HEK293 (cell line): ENCODE measurements around the gene GGNBP2.

Source experiments
- AEBP2 ChIP-seq: fragments of 450-650 bp; formaldehyde crosslinking; IDR thresholded peaks from 2 replicates; pipeline ENCODE4 v1.5.1; 2016; ENCODE audit warnings: missing biosample characterization, missing genetic modification characterization, borderline replicate concordance
- CTCF ChIP-seq: fragments of 450-650 bp; formaldehyde crosslinking; IDR thresholded peaks from 2 replicates; pipeline ENCODE4 v1.5.1; 2016; ENCODE audit warnings: missing biosample characterization, missing genetic modification characterization
- OSR2 ChIP-seq: fragments of 450-650 bp; formaldehyde crosslinking; IDR thresholded peaks from 2 replicates; pipeline ENCODE4 v1.5.1; 2016; ENCODE audit warnings: missing biosample characterization, missing genetic modification characterization
- PRDM1 ChIP-seq: fragments of 450-650 bp; formaldehyde crosslinking; IDR thresholded peaks from 2 replicates; pipeline ENCODE4; 2016; ENCODE audit warnings: missing biosample characterization, missing genetic modification characterization
- SP7 ChIP-seq: fragments of 450-650 bp; formaldehyde crosslinking; IDR thresholded peaks from 2 replicates; pipeline ENCODE4 v1.5.1; 2016; ENCODE audit warnings: missing biosample characterization, missing genetic modification characterization
- TSHZ1 ChIP-seq: fragments of 450-650 bp; formaldehyde crosslinking; IDR thresholded peaks from 2 replicates; pipeline ENCODE4 v1.5.1; 2016; ENCODE audit warnings: missing biosample characterization, missing genetic modification characterization, borderline replicate concordance
- ZBTB10 ChIP-seq: fragments of 450-650 bp; formaldehyde crosslinking; IDR thresholded peaks from 2 replicates; pipeline ENCODE4 v1.5.1; 2016; ENCODE audit warnings: missing biosample characterization, missing genetic modification characterization
- ZBTB21 ChIP-seq: fragments of 450-650 bp; formaldehyde crosslinking; IDR thresholded peaks from 2 replicates; pipeline ENCODE4 v1.5.1; 2017; ENCODE audit warnings: missing biosample characterization, missing genetic modification characterization
- ZNF112 ChIP-seq: fragments of 450-650 bp; formaldehyde crosslinking; IDR thresholded peaks from 2 replicates; pipeline ENCODE4 v1.5.0; 2017; ENCODE audit warnings: missing biosample characterization, missing genetic modification characterization
- ZNF132 ChIP-seq: fragments of 450-650 bp; formaldehyde crosslinking; IDR thresholded peaks from 2 replicates; pipeline ENCODE4 v1.5.1; 2017; ENCODE audit warnings: missing biosample characterization, missing genetic modification characterization, borderline replicate concordance
- ZNF174 ChIP-seq: fragments of 450-650 bp; formaldehyde crosslinking; IDR thresholded peaks from 2 replicates; pipeline ENCODE4 v1.5.0; 2017; ENCODE audit warnings: missing biosample characterization, mild to moderate bottlenecking, missing genetic modification characterization
- ZNF214 ChIP-seq: fragments of 450-650 bp; formaldehyde crosslinking; IDR thresholded peaks from 2 replicates; pipeline ENCODE4 v1.5.1; 2017; ENCODE audit warnings: missing biosample characterization, mild to moderate bottlenecking, missing genetic modification characterization, borderline replicate concordance
- ZNF350 ChIP-seq: fragments of 450-650 bp; formaldehyde crosslinking; IDR thresholded peaks from 2 replicates; pipeline ENCODE4 v1.5.0; 2017; ENCODE audit warnings: missing biosample characterization, mild to moderate bottlenecking, missing genetic modification characterization
- ZNF362 ChIP-seq: fragments of 450-650 bp; formaldehyde crosslinking; IDR thresholded peaks from 2 replicates; pipeline ENCODE4 v1.5.1; 2016; ENCODE audit warnings: missing biosample characterization, missing genetic modification characterization
- ZNF416 ChIP-seq: fragments of 450-650 bp; formaldehyde crosslinking; IDR thresholded peaks from 2 replicates; pipeline ENCODE4 v1.5.1; 2016; ENCODE audit warnings: missing biosample characterization, missing genetic modification characterization
- ZNF449 ChIP-seq: fragments of 450-650 bp; formaldehyde crosslinking; IDR thresholded peaks from 2 replicates; pipeline ENCODE4 v1.5.1; 2017; ENCODE audit warnings: missing biosample characterization, mild to moderate bottlenecking, missing genetic modification characterization, moderate library complexity
- ZNF560 ChIP-seq: fragments of 450-650 bp; formaldehyde crosslinking; IDR thresholded peaks from 2 replicates; pipeline ENCODE4 v1.5.1; 2017; ENCODE audit warnings: missing biosample characterization, missing genetic modification characterization, borderline replicate concordance
- ZNF677 ChIP-seq: fragments of 450-650 bp; IDR thresholded peaks from 2 replicates; pipeline ENCODE4 v1.5.0; 2018; ENCODE audit warnings: missing biosample characterization, mild to moderate bottlenecking, missing genetic modification characterization, moderate library complexity
- ZNF704 ChIP-seq: fragments of 450-650 bp; formaldehyde crosslinking; IDR thresholded peaks from 2 replicates; pipeline ENCODE4 v1.5.1; 2016; ENCODE audit warnings: missing biosample characterization, missing genetic modification characterization
- ZNF707 ChIP-seq: fragments of 450-650 bp; formaldehyde crosslinking; IDR thresholded peaks from 2 replicates; pipeline ENCODE4 v1.5.1; 2016; ENCODE audit warnings: missing biosample characterization, missing genetic modification characterization
- ZNF777 ChIP-seq: fragments of 450-650 bp; formaldehyde crosslinking; IDR thresholded peaks from 2 replicates; pipeline ENCODE4 v1.5.1; 2017; ENCODE audit warnings: missing biosample characterization, missing genetic modification characterization, borderline replicate concordance
- ZNF830 ChIP-seq: fragments of 450-650 bp; IDR thresholded peaks from 2 replicates; pipeline ENCODE4 v1.5.0; 2018; ENCODE audit warnings: missing biosample characterization, missing genetic modification characterization, low read depth, mild to moderate bottlenecking, moderate library complexity

GGNBP2 gene

GRCh38 chr17:36545465-36546417, 1.0 kb downstream of the GGNBP2 start (continued):
- TF ChIP-seq ZNF677 (no peak), TSHZ1 (tag by site-specific recombination) (no peak), ZNF707 (tag by site-specific recombination) (no peak), ZNF214 (tag by site-specific recombination) (no peak), ZBTB10 (tag by site-specific recombination) (peak; percentile 84), OSR2 (tag by site-specific recombination) (peak; percentile 67), ZNF704 (tag by site-specific recombination) (no peak), AEBP2 (tag by site-specific recombination) (no peak), ZBTB21 (no peak), ZNF777 (tag by site-specific recombination) (peak; percentile 91), ZNF132 (no peak), ZNF174 (tag by site-specific recombination) (no peak), CTCF (tag by site-specific recombination) (peak; percentile 70), ZNF350 (tag by site-specific recombination) (no peak), ZNF112 (tag by site-specific recombination) (no peak), ZNF560 (tag by site-specific recombination) (0 out of 2 replicates have a peak, but pooled peaks have one; percentile 52), ZNF416 (no peak), ZNF830 (tag by site-specific recombination) (no peak), PRDM1 (tag by site-specific recombination) (0 out of 2 replicates have a peak, but pooled peaks have one; percentile 18), ZNF362 (tag by site-specific recombination) (no peak), SP7 (tag by site-specific recombination) (peak; percentile 66), ZNF449 (tag by site-specific recombination) (no peak)
